Breast epithelium (tissue), 3 donors: ENCODE data around the gene ID1.

Experiments
- POLR2AphosphoS5 ChIP-seq, 3 donors: sonication (generic); formaldehyde crosslinking; IDR thresholded peaks; one replicate each; pipeline ENCODE4 v1.6.1; 2017; ENCODE audit warnings: antibody characterized with exemption in 3 of 3
- TF ChIP-seq, protein P1 (sequence below), 3 donors: fragments of 450-650 bp; IDR thresholded peaks; one replicate each; pipeline ENCODE4 v1.5.1; 2016 to 2017; ENCODE audit warnings: antibody characterized with exemption in 3 of 3, mild to moderate bottlenecking in 3 of 3, moderate library complexity in 3 of 3

GRCh38 chr20:31603822-31604566 is 1.1 kb upstream of the ID1 start:
- TF ChIP-seq POLR2AphosphoS5 (IDR thresholded peaks at IDR 0.05) = peak; percentile 28 to 70 (median 59)
- TF ChIP-seq, protein P1, sequence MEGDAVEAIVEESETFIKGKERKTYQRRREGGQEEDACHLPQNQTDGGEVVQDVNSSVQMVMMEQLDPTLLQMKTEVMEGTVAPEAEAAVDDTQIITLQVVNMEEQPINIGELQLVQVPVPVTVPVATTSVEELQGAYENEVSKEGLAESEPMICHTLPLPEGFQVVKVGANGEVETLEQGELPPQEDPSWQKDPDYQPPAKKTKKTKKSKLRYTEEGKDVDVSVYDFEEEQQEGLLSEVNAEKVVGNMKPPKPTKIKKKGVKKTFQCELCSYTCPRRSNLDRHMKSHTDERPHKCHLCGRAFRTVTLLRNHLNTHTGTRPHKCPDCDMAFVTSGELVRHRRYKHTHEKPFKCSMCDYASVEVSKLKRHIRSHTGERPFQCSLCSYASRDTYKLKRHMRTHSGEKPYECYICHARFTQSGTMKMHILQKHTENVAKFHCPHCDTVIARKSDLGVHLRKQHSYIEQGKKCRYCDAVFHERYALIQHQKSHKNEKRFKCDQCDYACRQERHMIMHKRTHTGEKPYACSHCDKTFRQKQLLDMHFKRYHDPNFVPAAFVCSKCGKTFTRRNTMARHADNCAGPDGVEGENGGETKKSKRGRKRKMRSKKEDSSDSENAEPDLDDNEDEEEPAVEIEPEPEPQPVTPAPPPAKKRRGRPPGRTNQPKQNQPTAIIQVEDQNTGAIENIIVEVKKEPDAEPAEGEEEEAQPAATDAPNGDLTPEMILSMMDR (IDR thresholded peaks at IDR 0.05) = no peak
